HepG2 (cell line): Measurements from ENCODE around the gene SETD2. TPM values are rescaled to one million over a fixed set of nuclear protein-coding genes. Genes with fewer than 3 reads are reported as not detected.

Experiments used
- ATAC-seq: fragments of 200-7000 bp; cut with Tn5 transposase; 3 replicates; pipeline ENCODE4 v1.9.1; 2020; ENCODE audit warnings: mild to moderate bottlenecking, moderate library complexity
- BruUV-seq: library from RNA; stranded (reverse); fragments of 400-500 nt; replicated peaks from 2 replicates; lab custom pipeline; 2021; lab: Mats Ljungman, UMichigan
- CTCF ChIA-PET: fragments of 300-600 bp; formaldehyde crosslinking; extraction: SDS; loops from one replicate; lab custom pipeline; 2021; ENCODE audit warnings: low total read pairs, inconsistent platforms, low intra/inter-chr PET ratio; lab: Yijun Ruan, JAX
- POLR2A ChIA-PET: fragments of 350-600 bp; sonication (Branson Sonifier 250); formaldehyde crosslinking; loops from one replicate; lab custom pipeline; 2020; ENCODE audit warnings: antibody characterized with exemption, inconsistent platforms; lab: Yijun Ruan, JAX
- DNase-seq: peaks from one replicate; pipeline ENCODE4 v3.0.0-alpha.2; 2015; ENCODE audit warnings: low spot score
- FAIRE-seq: peaks from 3 replicates; lab custom pipeline; 2011; peaks lifted over from hg19 to GRCh38; lab: Jason Lieb, UNC
- H2AFZ ChIP-seq: one replicate; pipeline ENCODE4 v1.6.1; 2011; ENCODE audit warnings: low read length, inconsistent platforms
- H3K27ac ChIP-seq: fragments of 300-600 bp; 3 replicates; pipeline ENCODE4 v1.8.0; 2011; ENCODE audit warnings: mixed run types, mild to moderate bottlenecking, mixed read lengths, low read length, inconsistent platforms; ENCODE audit not compliant: insufficient read depth; ENCODE audit errors: extremely low read length
- H3K27me3 ChIP-seq, 2 experiments: fragments of 200-600 bp in 1 of 2; 2 replicates in 1 of 2; 3 replicates in 1 of 2; pipeline versions ENCODE4 v1.6.0 to v1.8.0; 2011; ENCODE audit warnings: low read length in 2 of 2, mild to moderate bottlenecking in 2 of 2, moderate library complexity in 2 of 2, inconsistent platforms in 1 of 2; ENCODE audit not compliant: insufficient read depth in 2 of 2, control insufficient read depth in 1 of 2
- H3K36me3 ChIP-seq, 2 experiments: fragments of 200-600 bp in 1 of 2; replicated peaks in 1 of 2; 2 replicates in 1 of 2; 3 replicates in 1 of 2; pipeline versions ENCODE4 v1.5.1 to v1.8.0; 2011; ENCODE audit warnings: low read length in 2 of 2, inconsistent platforms in 1 of 2; ENCODE audit not compliant: insufficient read depth in 2 of 2, control insufficient read depth in 1 of 2
- H3K4me1 ChIP-seq: 2 replicates; pipeline ENCODE4 v1.5.1; 2012; ENCODE audit warnings: low read length, inconsistent platforms; ENCODE audit not compliant: insufficient read depth
- H3K4me2 ChIP-seq: 2 replicates; pipeline ENCODE4 v1.6.0; 2011; ENCODE audit warnings: low read depth, low read length, inconsistent platforms
- H3K4me3 ChIP-seq, 3 experiments: fragments of 200-600 bp in 1 of 3; sonication (generic), shearing (Covaris generic) in 1 of 3; replicated peaks in 1 of 3; 2 replicates each; pipeline ENCODE4 v1.5.1; 2011 to 2016; ENCODE audit warnings: low read length in 3 of 3, inconsistent platforms in 2 of 3, low read depth in 2 of 3, mild to moderate bottlenecking in 2 of 3, control low read depth in 1 of 3, mixed read lengths in 1 of 3; ENCODE audit not compliant: insufficient read depth in 1 of 3
- H3K79me2 ChIP-seq: one replicate; pipeline ENCODE4 v1.6.1; 2011; ENCODE audit warnings: low read length, inconsistent platforms; ENCODE audit not compliant: insufficient read depth
- H3K9ac ChIP-seq: 2 replicates; pipeline ENCODE4 v1.6.0; 2011; ENCODE audit warnings: mild to moderate bottlenecking, low read depth, low read length, inconsistent platforms; ENCODE audit not compliant: insufficient read depth
- H3K9me3 ChIP-seq: 2 replicates; pipeline ENCODE4 v1.5.1; 2012; ENCODE audit warnings: mild to moderate bottlenecking, low read length
- H4K20me1 ChIP-seq: 2 replicates; pipeline ENCODE4 v1.6.0; 2011; ENCODE audit warnings: inconsistent platforms, mild to moderate bottlenecking, low read length, moderate library complexity; ENCODE audit not compliant: insufficient read depth
- ETS1 ChIP-seq: sonication (generic); formaldehyde crosslinking; IDR thresholded peaks from 2 replicates; pipeline ENCODE4 v1.4.0; 2020; ENCODE audit warnings: missing genetic modification reagents
- TOE1 ChIP-seq: sonication (generic); formaldehyde crosslinking; IDR thresholded peaks from 2 replicates; pipeline ENCODE4 v1.4.0; 2020; ENCODE audit warnings: mild to moderate bottlenecking, missing genetic modification reagents
- ZBTB8A ChIP-seq: sonication (generic); formaldehyde crosslinking; IDR thresholded peaks from 2 replicates; pipeline ENCODE4 v1.4.0; 2020; ENCODE audit warnings: mild to moderate bottlenecking, low read depth, missing genetic modification reagents, borderline replicate concordance
- ZNF589 ChIP-seq: sonication (generic); formaldehyde crosslinking; conservative IDR thresholded peaks from 2 replicates; pipeline ENCODE4 v1.8.0; 2022; ENCODE audit warnings: mild to moderate bottlenecking, moderate library complexity, missing genetic modification reagents
- in situ Hi-C: cut with HindIII; loops from 2 replicates; pipeline ENCODE4 v1.10.0; 2017; ENCODE audit warnings: low pct_unique_long_range_greater_than_20kb; ENCODE audit not compliant: extremely low pct_ligation_motif_present
- intact Hi-C: fragments of 100-400 bp; cut with micrococcal nuclease; formaldehyde crosslinking; loops from one replicate; pipeline ENCODE4 v1.10.0; 2022; ENCODE audit not compliant: unreplicated experiment
- polyA plus RNA-seq, 8 experiments: library from polyadenylated mRNA; depleted of rRNA in 3 of 8; stranded (reverse) in 7 of 8; unstranded in 1 of 8; fragments of >200 nt; fragmentation: Illumina TruSeq in 4 of 8; extraction: Trizol in 4 of 8; gene quantifications; 2 replicates each; pipeline versions ENCODE4 v1.2.1 to v1.2.3, GENCODE V29; 2011 to 2016; ENCODE audit warnings: low read depth in 4 of 8, missing spikeins in 1 of 8, mixed read lengths in 1 of 8; ENCODE audit not compliant: insufficient read depth in 1 of 8
- total RNA-seq, 5 experiments: library from RNA; depleted of rRNA; stranded (reverse); fragments of >200 nt; fragmentation: Illumina TruSeq; extraction: Trizol; gene quantifications; 2 replicates each; pipeline ENCODE4 v1.2.3, GENCODE V29; 2016; ENCODE audit warnings: low read depth in 1 of 5
- TF ChIP-seq, protein P1 (sequence below): sonication (generic); formaldehyde crosslinking; IDR thresholded peaks from 2 replicates; pipeline ENCODE4 v1.9.0; 2021; ENCODE audit warnings: missing genetic modification reagents, borderline replicate concordance

Gene SETD2
- total and polyA plus RNA-seq, 2 of the 13 experiments (the other 11 are each of a cell fraction or from before 2014, with no cell fraction given) = 14.2 to 24.2 TPM

- Histone ChIP-seq H2AFZ (no peak overlapping the region), H3K79me2 (no peaks in the 10 kb centered on the region), H3K9me3 (no peaks in the 10 kb centered on the region), H3K4me1 (peaks cover 42% of the 10 kb centered on the region), H3K4me2 (no peak overlapping the region), H3K4me3 (no peak overlapping the region), H3K36me3 (peaks cover 15 to 43% of the 10 kb centered on the region in 2 experiments)
- in situ Hi-C loops = no loop called here
- intact Hi-C loops = loop anchor here (10.0 kb wide), 1 partner anchor 50 kb away; no protein-coding TSS in a partner anchor
- ChIA-PET POLR2A (no interaction called here), CTCF (no interaction called here)
- FAIRE-seq = no peak
- BruUV-seq = no TSS peak
- TF ChIP-seq ZBTB8A (CRISPR knock-in tag) (no peak), TOE1 (CRISPR knock-in tag) (no peak), ETS1 (CRISPR knock-in tag) (no peak), ZNF589 (CRISPR knock-in tag) (no peak)
- TF ChIP-seq, protein P1, sequence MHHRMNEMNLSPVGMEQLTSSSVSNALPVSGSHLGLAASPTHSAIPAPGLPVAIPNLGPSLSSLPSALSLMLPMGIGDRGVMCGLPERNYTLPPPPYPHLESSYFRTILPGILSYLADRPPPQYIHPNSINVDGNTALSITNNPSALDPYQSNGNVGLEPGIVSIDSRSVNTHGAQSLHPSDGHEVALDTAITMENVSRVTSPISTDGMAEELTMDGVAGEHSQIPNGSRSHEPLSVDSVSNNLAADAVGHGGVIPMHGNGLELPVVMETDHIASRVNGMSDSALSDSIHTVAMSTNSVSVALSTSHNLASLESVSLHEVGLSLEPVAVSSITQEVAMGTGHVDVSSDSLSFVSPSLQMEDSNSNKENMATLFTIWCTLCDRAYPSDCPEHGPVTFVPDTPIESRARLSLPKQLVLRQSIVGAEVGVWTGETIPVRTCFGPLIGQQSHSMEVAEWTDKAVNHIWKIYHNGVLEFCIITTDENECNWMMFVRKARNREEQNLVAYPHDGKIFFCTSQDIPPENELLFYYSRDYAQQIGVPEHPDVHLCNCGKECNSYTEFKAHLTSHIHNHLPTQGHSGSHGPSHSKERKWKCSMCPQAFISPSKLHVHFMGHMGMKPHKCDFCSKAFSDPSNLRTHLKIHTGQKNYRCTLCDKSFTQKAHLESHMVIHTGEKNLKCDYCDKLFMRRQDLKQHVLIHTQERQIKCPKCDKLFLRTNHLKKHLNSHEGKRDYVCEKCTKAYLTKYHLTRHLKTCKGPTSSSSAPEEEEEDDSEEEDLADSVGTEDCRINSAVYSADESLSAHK (CRISPR knock-in tag) = no peak
- TF ChIP-seq, all 625 proteins: peak for 0
- DNase-seq = no peak
- ATAC-seq = no peak
- Histone ChIP-seq H3K27me3 (no peaks in the 10 kb centered on the region), H3K9ac (no peak overlapping the region), H3K27ac (no peak overlapping the region), H4K20me1 (peaks cover 4% of the 10 kb centered on the region; the same call in 1 of the 2 replicates)
Observed at GRCh38 chr3:47015151-47015550, 148.8 kb downstream of the SETD2 start.
